PC-3 (cell line): ENCODE data around the gene EGFLAM. TPM values are rescaled to one million over a fixed set of nuclear protein-coding genes. Genes with fewer than 3 reads are reported as not detected.

Experiments
- ATAC-seq: fragments of 200-7000 bp; cut with Tn5 transposase; 2 replicates; pipeline ENCODE4 v1.9.1; 2020; ENCODE audit warnings: mild to moderate bottlenecking, moderate library complexity
- BruUV-seq: library from RNA; stranded (reverse); fragments of 400-500 nt; replicated peaks from 2 replicates; lab custom pipeline; 2021; lab: Mats Ljungman, UMichigan
- CTCF ChIA-PET: fragments of 300-600 bp; sonication (Branson Sonifier 250); formaldehyde crosslinking; loops from one replicate; lab custom pipeline; 2022; ENCODE audit warnings: antibody characterized with exemption; lab: Charles Lee
- POLR2A ChIA-PET: fragments of 300-600 bp; sonication (Branson Sonifier 250); formaldehyde crosslinking; loops from one replicate; lab custom pipeline; 2022; ENCODE audit warnings: antibody characterized with exemption; ENCODE audit not compliant: unreplicated experiment; lab: Charles Lee
- DNase-seq: peaks from one replicate; pipeline ENCODE4 v3.0.0-alpha.2; 2015
- H2AFZ ChIP-seq: fragments of 300-600 bp; sonication (generic); 2 replicates; pipeline ENCODE4 v1.6.0; 2016; ENCODE audit warnings: antibody characterized with exemption, low read length
- H3F3A ChIP-seq: fragments of 300-600 bp; sonication (generic); one replicate; pipeline ENCODE4 v1.6.0; 2017; ENCODE audit warnings: antibody characterized with exemption, low read length, control low read depth, mild to moderate bottlenecking; ENCODE audit not compliant: unreplicated experiment
- H3K27ac ChIP-seq: fragments of 300-600 bp; sonication (generic); 2 replicates; pipeline ENCODE4 v1.5.1; 2016; ENCODE audit warnings: mild to moderate bottlenecking, low read length
- H3K27me3 ChIP-seq: fragments of 300-600 bp; sonication (generic); 2 replicates; pipeline ENCODE4 v1.6.1; 2016; ENCODE audit warnings: low read length, mixed read lengths
- H3K36me3 ChIP-seq: fragments of 300-600 bp; sonication (generic); 2 replicates; pipeline ENCODE4 v1.6.1; 2016; ENCODE audit warnings: low read depth, mixed run types, low read length, mixed read lengths
- H3K4me1 ChIP-seq: fragments of 300-600 bp; sonication (generic); 2 replicates; pipeline ENCODE4 v1.5.1; 2016; ENCODE audit warnings: low read length; ENCODE audit not compliant: insufficient read depth
- H3K4me2 ChIP-seq: fragments of 300-600 bp; sonication (generic); 2 replicates; pipeline ENCODE4 v1.6.0; 2016; ENCODE audit warnings: low read length
- H3K4me3 ChIP-seq: fragments of 300-600 bp; sonication (generic); 2 replicates; pipeline ENCODE4 v1.5.1; 2016; ENCODE audit warnings: mild to moderate bottlenecking, low read length, mixed read lengths
- H3K79me2 ChIP-seq: fragments of 300-600 bp; sonication (generic); 2 replicates; pipeline ENCODE4 v1.6.1; 2017; ENCODE audit warnings: low read length, mixed read lengths
- H3K9ac ChIP-seq: fragments of 300-600 bp; sonication (generic); 2 replicates; pipeline ENCODE4 v1.6.0; 2016; ENCODE audit warnings: mild to moderate bottlenecking, low read length
- H3K9me2 ChIP-seq: fragments of 300-600 bp; sonication (generic); replicated peaks from 2 replicates; pipeline ENCODE4 v1.6.1; 2016; ENCODE audit warnings: mixed run types, low read length, mixed read lengths
- H3K9me3 ChIP-seq: fragments of 300-600 bp; sonication (generic); 2 replicates; pipeline ENCODE4 v1.6.1; 2016; ENCODE audit warnings: low read length, mixed read lengths
- H4K20me1 ChIP-seq: fragments of 300-600 bp; sonication (generic); 2 replicates; pipeline ENCODE4 v1.6.1; 2016; ENCODE audit warnings: low read length, mixed read lengths
- EZH2 ChIP-seq: fragments of 300-600 bp; sonication (generic); IDR thresholded peaks from one replicate; pipeline ENCODE4 v1.6.1; 2017; ENCODE audit warnings: antibody characterized with exemption, mild to moderate bottlenecking, low read length; ENCODE audit not compliant: unreplicated experiment
- EZH2phosphoT487 ChIP-seq: fragments of 300-600 bp; sonication (generic); IDR thresholded peaks from 2 replicates; pipeline ENCODE4 v1.6.1; 2018; ENCODE audit warnings: mild to moderate bottlenecking, antibody characterized with exemption, low read length, borderline replicate concordance
- intact Hi-C: fragments of 100-400 bp; cut with micrococcal nuclease; formaldehyde crosslinking; loops from 2 replicates; pipeline ENCODE4 v1.9.0; 2023
- total RNA-seq: library from RNA; depleted of rRNA; stranded (reverse); fragments of >200 nt; gene quantifications from 2 replicates; pipeline ENCODE4 v1.2.3, GENCODE V29; 2014
- TF ChIP-seq, protein P1 (sequence below): fragments of 300-600 bp; sonication (generic); conservative IDR thresholded peaks from 2 replicates; pipeline ENCODE4 v1.5.1; 2017; ENCODE audit warnings: antibody characterized with exemption, low read depth, mild to moderate bottlenecking, low read length

The EGFLAM gene
- total RNA-seq, 1 experiment from 2014 or later, result not detected

DNA sequence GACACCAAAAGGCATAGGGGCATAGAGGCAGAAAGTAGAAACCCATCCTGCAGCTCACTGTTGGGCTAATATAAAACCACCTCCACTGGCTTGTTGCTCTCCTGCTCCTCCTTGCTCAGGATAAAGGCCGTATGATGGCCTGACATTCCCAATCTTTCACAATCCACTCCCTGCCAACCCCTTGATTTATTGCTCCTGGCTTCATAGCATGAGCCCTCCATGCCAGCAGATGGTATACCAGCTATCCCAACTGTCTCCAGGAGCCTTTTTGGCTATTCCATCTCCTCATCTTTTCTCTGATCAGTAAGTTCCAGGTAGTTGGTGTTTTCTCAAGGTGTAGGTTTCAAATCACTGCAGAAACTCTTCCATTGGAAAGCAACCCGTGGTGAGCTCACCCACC is 128.8 kb downstream of the EGFLAM start:
- Histone ChIP-seq H3K4me2 (no peak overlapping the region), H3F3A (no peaks in the 10 kb centered on the region), H3K27me3 (peaks cover 15% of the 10 kb centered on the region; the same call in 1 of the 2 replicates), H3K36me3 (no peaks in the 10 kb centered on the region), H4K20me1 (no peaks in the 10 kb centered on the region), H3K27ac (no peak overlapping the region), H3K9me3 (no peaks in the 10 kb centered on the region), H3K79me2 (no peaks in the 10 kb centered on the region), H3K9me2 (no peaks in the 10 kb centered on the region), H2AFZ (no peak overlapping the region), H3K4me3 (no peak overlapping the region), H3K4me1 (no peaks in the 10 kb centered on the region), H3K9ac (no peak overlapping the region)
- intact Hi-C loops, result no loop called here
- TF ChIP-seq, protein P1, sequence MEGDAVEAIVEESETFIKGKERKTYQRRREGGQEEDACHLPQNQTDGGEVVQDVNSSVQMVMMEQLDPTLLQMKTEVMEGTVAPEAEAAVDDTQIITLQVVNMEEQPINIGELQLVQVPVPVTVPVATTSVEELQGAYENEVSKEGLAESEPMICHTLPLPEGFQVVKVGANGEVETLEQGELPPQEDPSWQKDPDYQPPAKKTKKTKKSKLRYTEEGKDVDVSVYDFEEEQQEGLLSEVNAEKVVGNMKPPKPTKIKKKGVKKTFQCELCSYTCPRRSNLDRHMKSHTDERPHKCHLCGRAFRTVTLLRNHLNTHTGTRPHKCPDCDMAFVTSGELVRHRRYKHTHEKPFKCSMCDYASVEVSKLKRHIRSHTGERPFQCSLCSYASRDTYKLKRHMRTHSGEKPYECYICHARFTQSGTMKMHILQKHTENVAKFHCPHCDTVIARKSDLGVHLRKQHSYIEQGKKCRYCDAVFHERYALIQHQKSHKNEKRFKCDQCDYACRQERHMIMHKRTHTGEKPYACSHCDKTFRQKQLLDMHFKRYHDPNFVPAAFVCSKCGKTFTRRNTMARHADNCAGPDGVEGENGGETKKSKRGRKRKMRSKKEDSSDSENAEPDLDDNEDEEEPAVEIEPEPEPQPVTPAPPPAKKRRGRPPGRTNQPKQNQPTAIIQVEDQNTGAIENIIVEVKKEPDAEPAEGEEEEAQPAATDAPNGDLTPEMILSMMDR, result no peak
- TF ChIP-seq EZH2phosphoT487, result no peak
- no peak for TF ChIP-seq EZH2
- ATAC-seq (no peak), DNase-seq (no peak)
- CTCF ChIA-PET, result no interaction called here
- POLR2A ChIA-PET, result no interaction called here
- no TSS peak for BruUV-seq

DNA sequence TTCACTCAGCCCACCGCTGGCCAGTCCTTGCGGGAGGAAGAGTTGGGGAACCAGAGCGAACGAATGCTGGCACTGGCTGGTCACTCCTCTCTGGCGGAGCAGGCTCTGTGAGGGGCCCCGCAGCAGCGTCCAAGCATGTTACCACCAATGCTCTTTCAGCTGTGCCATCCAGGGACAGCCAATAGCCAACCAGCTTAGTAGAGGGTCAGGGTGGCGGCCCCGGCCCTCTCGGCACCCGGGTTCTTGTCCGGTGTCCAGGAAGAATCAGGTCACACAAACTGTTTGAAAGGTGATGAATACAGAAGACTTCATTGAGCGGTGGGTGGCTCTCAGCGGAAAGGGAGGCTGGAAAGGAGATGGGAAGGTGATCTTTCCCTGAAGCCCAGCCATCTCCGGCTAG is 135.3 kb downstream of the EGFLAM start:
- ChIA-PET CTCF (no interaction called here), POLR2A (no interaction called here)
- no peak overlapping the region for H2AFZ ChIP-seq
- H3K27me3 ChIP-seq, result peaks cover 49% of the 10 kb centered on the region
- H3K27ac ChIP-seq, result no peak overlapping the region
- no peaks in the 10 kb centered on the region for H3K79me2 ChIP-seq
- no peaks in the 10 kb centered on the region for H3F3A ChIP-seq
- H3K9me3 ChIP-seq, result no peaks in the 10 kb centered on the region
- DNase-seq (no peak), ATAC-seq (no peak)
- H3K4me2 ChIP-seq, result no peak overlapping the region
- no peak for TF ChIP-seq EZH2phosphoT487
- TF ChIP-seq, protein P1, result no peak
- TF ChIP-seq EZH2, result no peak
- no peak overlapping the region for H3K4me3 ChIP-seq
- intact Hi-C loops, result no loop called here
- no peaks in the 10 kb centered on the region for H3K9me2 ChIP-seq
- no peak overlapping the region for H3K9ac ChIP-seq
- H3K36me3 ChIP-seq, result no peaks in the 10 kb centered on the region
- no TSS peak for BruUV-seq
- no peaks in the 10 kb centered on the region for H4K20me1 ChIP-seq
- no peaks in the 10 kb centered on the region for H3K4me1 ChIP-seq

DNA sequence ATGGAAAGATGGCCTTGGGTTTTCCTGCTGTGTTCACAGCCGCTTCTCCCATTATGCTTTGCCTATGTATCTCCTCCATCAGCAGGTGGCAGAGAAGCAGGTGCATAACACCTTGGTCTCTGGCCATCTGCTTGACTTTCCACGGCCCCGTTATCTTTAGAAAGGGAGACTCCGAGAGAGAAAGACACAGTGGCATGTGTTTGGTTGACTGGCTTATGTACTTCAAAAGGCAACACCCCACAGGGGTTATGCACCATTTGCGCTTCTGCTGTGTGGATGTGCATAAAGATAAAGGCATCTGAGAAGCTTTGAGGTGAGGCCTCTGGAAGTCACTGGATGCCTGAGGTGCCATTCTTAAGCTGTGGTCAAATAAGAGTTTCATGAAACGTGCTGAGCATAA is 138.4 kb downstream of the EGFLAM start:
- Histone ChIP-seq H3K4me2 (no peak overlapping the region), H3F3A (no peaks in the 10 kb centered on the region), H3K9me2 (no peaks in the 10 kb centered on the region), H3K27me3 (peaks cover 68% of the 10 kb centered on the region), H3K79me2 (no peaks in the 10 kb centered on the region), H4K20me1 (no peaks in the 10 kb centered on the region), H3K9me3 (no peaks in the 10 kb centered on the region), H3K27ac (no peak overlapping the region), H3K4me1 (no peaks in the 10 kb centered on the region), H3K36me3 (no peaks in the 10 kb centered on the region), H3K4me3 (no peak overlapping the region), H3K9ac (no peak overlapping the region), H2AFZ (no peak overlapping the region)
- intact Hi-C loops, result no loop called here
- POLR2A ChIA-PET, result no interaction called here
- DNase-seq, result no peak
- ATAC-seq, result no peak
- TF ChIP-seq EZH2phosphoT487 (no peak), EZH2 (no peak)
- TF ChIP-seq, protein P1, result no peak
- CTCF ChIA-PET, result no interaction called here
- BruUV-seq, result no TSS peak
